ENCODE data around the gene CDC23.

GRCh38 chr5:138258704-138259292 lies 45.7 kb upstream of the CDC23 start:
- TF ChIP-seq POLR2A (IDR thresholded peaks at IDR 0.05) (no peak), CTCF (IDR thresholded peaks at IDR 0.05) (no peak), POLR2AphosphoS5 (IDR thresholded peaks at IDR 0.05) (no peak), EP300 (IDR thresholded peaks at IDR 0.05; ENCODE audit: low read depth) (no peak)
